ENCODE results near the gene XPR1. TPM values are rescaled to one million over a fixed set of nuclear protein-coding genes. Genes with fewer than 3 reads are reported as not detected.
"Not testable (repeated sequence)": the region's sequence is repeated elsewhere in the genome, so short reads cannot be mapped to it uniquely, and the experiment has no call there.

Gene XPR1
- total RNA-seq, 2 donors from 2014 or later = 18.6 to 18.9 TPM

GRCh38 chr1:180789460-180789859 is 157.6 kb downstream of the XPR1 start:
- peaks cover 19% of the 10 kb centered on the region for H3K4me1 Mint-ChIP-seq
- H3K4me3 Mint-ChIP-seq = no peak overlapping the region
- no peak for ATAC-seq
- peaks cover 10% of the 10 kb centered on the region for H3K36me3 Mint-ChIP-seq (ENCODE audit: low read depth)
- DNase-seq = no peak
- no peaks in the 10 kb centered on the region for H3K9me3 ChIP-seq (ENCODE audit: control insufficient read depth, low read length, poor library complexity, severe bottlenecking)
- H3K27ac Mint-ChIP-seq = no peak overlapping the region
- H3K27me3 Mint-ChIP-seq = no peaks in the 10 kb centered on the region

GRCh38 chr1:180791152-180791551 is 159.3 kb downstream of the XPR1 start:
- H3K36me3 Mint-ChIP-seq (ENCODE audit: low read depth) = peaks cover 12% of the 10 kb centered on the region
- not testable (repeated sequence) for ATAC-seq; H3K27me3 Mint-ChIP-seq; H3K9me3 ChIP-seq (ENCODE audit: control insufficient read depth, low read length, poor library complexity, severe bottlenecking); DNase-seq; H3K4me3 Mint-ChIP-seq; H3K27ac Mint-ChIP-seq
- H3K4me1 Mint-ChIP-seq = peaks cover 21% of the 10 kb centered on the region

GRCh38 chr1:180791806-180792205 is 160.0 kb downstream of the XPR1 start:
- no peaks in the 10 kb centered on the region for H3K9me3 ChIP-seq (ENCODE audit: control insufficient read depth, low read length, poor library complexity, severe bottlenecking)
- no peak for ATAC-seq
- no peak for DNase-seq
- Mint-ChIP-seq H3K4me3 (no peak overlapping the region), H3K36me3 (ENCODE audit: low read depth) (peaks cover 12% of the 10 kb centered on the region), H3K27me3 (no peaks in the 10 kb centered on the region), H3K27ac (peak overlapping the region; percentile 19), H3K4me1 (peaks cover 19% of the 10 kb centered on the region)

- ATAC-seq (no peak), DNase-seq (no peak)
- peaks cover 12% of the 10 kb centered on the region for H3K36me3 Mint-ChIP-seq (ENCODE audit: low read depth)
- peaks cover 17% of the 10 kb centered on the region for H3K4me1 Mint-ChIP-seq
- H3K27ac Mint-ChIP-seq = no peak overlapping the region
- no peak overlapping the region for H3K4me3 Mint-ChIP-seq
- no peaks in the 10 kb centered on the region for H3K9me3 ChIP-seq (ENCODE audit: control insufficient read depth, low read length, poor library complexity, severe bottlenecking)
- H3K27me3 Mint-ChIP-seq = no peaks in the 10 kb centered on the region
Observed at GRCh38 chr1:180793451-180793850, 161.6 kb downstream of the XPR1 start.

GRCh38 chr1:180796897-180797640 is 165.2 kb downstream of the XPR1 start:
- Mint-ChIP-seq H3K4me1 (peaks cover 25% of the 10 kb centered on the region), H3K27me3 (no peaks in the 10 kb centered on the region), H3K27ac (no peak overlapping the region), H3K36me3 (ENCODE audit: low read depth) (peaks cover 6% of the 10 kb centered on the region), H3K4me3 (no peak overlapping the region)
- no peaks in the 10 kb centered on the region for H3K9me3 ChIP-seq (ENCODE audit: control insufficient read depth, low read length, poor library complexity, severe bottlenecking)
- DNase-seq (no peak), ATAC-seq (no peak)

GRCh38 chr1:180800945-180801344 is 169.1 kb downstream of the XPR1 start:
- no peak for ATAC-seq
- peaks cover 2% of the 10 kb centered on the region for H3K36me3 Mint-ChIP-seq (ENCODE audit: low read depth)
- DNase-seq = no peak
- no peaks in the 10 kb centered on the region for H3K9me3 ChIP-seq (ENCODE audit: control insufficient read depth, low read length, poor library complexity, severe bottlenecking)
- no peak overlapping the region for H3K4me3 Mint-ChIP-seq
- H3K4me1 Mint-ChIP-seq = peaks cover 18% of the 10 kb centered on the region
- no peaks in the 10 kb centered on the region for H3K27me3 Mint-ChIP-seq
- no peak overlapping the region for H3K27ac Mint-ChIP-seq

GRCh38 chr1:180802813-180803212 is 171.0 kb downstream of the XPR1 start:
- no peaks in the 10 kb centered on the region for H3K9me3 ChIP-seq (ENCODE audit: control insufficient read depth, low read length, poor library complexity, severe bottlenecking)
- no peak for ATAC-seq
- H3K4me1 Mint-ChIP-seq = peaks cover 18% of the 10 kb centered on the region
- no peaks in the 10 kb centered on the region for H3K27me3 Mint-ChIP-seq
- peaks cover 4% of the 10 kb centered on the region for H3K36me3 Mint-ChIP-seq (ENCODE audit: low read depth)
- DNase-seq = no peak
- no peak overlapping the region for H3K27ac Mint-ChIP-seq
- H3K4me3 Mint-ChIP-seq = no peak overlapping the region

- no peak for ATAC-seq
- Mint-ChIP-seq H3K36me3 (ENCODE audit: low read depth) (peaks cover 8% of the 10 kb centered on the region), H3K27ac (no peak overlapping the region)
Observed at GRCh38 chr1:180805316-180805715, 173.5 kb downstream of the XPR1 start.

GRCh38 chr1:180811298-180811697 is 179.5 kb downstream of the XPR1 start:
- H3K27me3 Mint-ChIP-seq = no peaks in the 10 kb centered on the region
- no peak overlapping the region for H3K27ac Mint-ChIP-seq

More at GRCh38 chr1:180805316-180805715, 173.5 kb downstream of the XPR1 start:
- Mint-ChIP-seq H3K27me3 (no peaks in the 10 kb centered on the region), H3K4me1 (peaks cover 13% of the 10 kb centered on the region), H3K4me3 (no peak overlapping the region)
- no peak for DNase-seq
- no peaks in the 10 kb centered on the region for H3K9me3 ChIP-seq (ENCODE audit: control insufficient read depth, low read length, poor library complexity, severe bottlenecking)

GRCh38 chr1:180811886-180812285 is 180.1 kb downstream of the XPR1 start:
- peaks cover 23% of the 10 kb centered on the region for H3K36me3 Mint-ChIP-seq (ENCODE audit: low read depth)
- H3K27me3 Mint-ChIP-seq = no peaks in the 10 kb centered on the region
- DNase-seq (no peak), ATAC-seq (no peak)
- no peak overlapping the region for H3K27ac Mint-ChIP-seq
- H3K9me3 ChIP-seq (ENCODE audit: control insufficient read depth, low read length, poor library complexity, severe bottlenecking) = no peaks in the 10 kb centered on the region
- H3K4me1 Mint-ChIP-seq = peaks cover 8% of the 10 kb centered on the region
- H3K4me3 Mint-ChIP-seq = no peak overlapping the region

More at GRCh38 chr1:180811298-180811697, 179.5 kb downstream of the XPR1 start:
- no peak for DNase-seq
- ATAC-seq = no peak
- Mint-ChIP-seq H3K4me3 (no peak overlapping the region), H3K36me3 (ENCODE audit: low read depth) (peaks cover 25% of the 10 kb centered on the region), H3K4me1 (peaks cover 8% of the 10 kb centered on the region)
- H3K9me3 ChIP-seq (ENCODE audit: control insufficient read depth, low read length, poor library complexity, severe bottlenecking) = no peaks in the 10 kb centered on the region

GRCh38 chr1:180814258-180814657 is 182.4 kb downstream of the XPR1 start:
- no peak overlapping the region for H3K27ac Mint-ChIP-seq
- peaks cover 8% of the 10 kb centered on the region for H3K4me1 Mint-ChIP-seq
- no peaks in the 10 kb centered on the region for H3K27me3 Mint-ChIP-seq
- no peak overlapping the region for H3K4me3 Mint-ChIP-seq
- peaks cover 19% of the 10 kb centered on the region for H3K36me3 Mint-ChIP-seq (ENCODE audit: low read depth)
- DNase-seq (no peak), ATAC-seq (no peak)
- H3K9me3 ChIP-seq (ENCODE audit: control insufficient read depth, low read length, poor library complexity, severe bottlenecking) = no peaks in the 10 kb centered on the region

- Mint-ChIP-seq H3K4me3 (no peak overlapping the region), H3K27me3 (no peaks in the 10 kb centered on the region), H3K27ac (no peak overlapping the region), H3K36me3 (ENCODE audit: low read depth) (peaks cover 19% of the 10 kb centered on the region), H3K4me1 (peaks cover 8% of the 10 kb centered on the region)
- H3K9me3 ChIP-seq (ENCODE audit: control insufficient read depth, low read length, poor library complexity, severe bottlenecking) = no peaks in the 10 kb centered on the region
- DNase-seq (no peak), ATAC-seq (no peak)
Observed at GRCh38 chr1:180815188-180815587, 183.4 kb downstream of the XPR1 start.

- DNase-seq (no peak), ATAC-seq (no peak)
- no peak overlapping the region for H3K4me3 Mint-ChIP-seq
- H3K4me1 Mint-ChIP-seq = peaks cover 8% of the 10 kb centered on the region
- H3K27me3 Mint-ChIP-seq = no peaks in the 10 kb centered on the region
- H3K9me3 ChIP-seq (ENCODE audit: control insufficient read depth, low read length, poor library complexity, severe bottlenecking) = no peaks in the 10 kb centered on the region
- H3K36me3 Mint-ChIP-seq (ENCODE audit: low read depth) = peaks cover 22% of the 10 kb centered on the region
- H3K27ac Mint-ChIP-seq = no peak overlapping the region
Observed at GRCh38 chr1:180816132-180816531, 184.3 kb downstream of the XPR1 start.

GRCh38 chr1:180821970-180822369 is 190.1 kb downstream of the XPR1 start:
- H3K27ac Mint-ChIP-seq = no peak overlapping the region
- H3K36me3 Mint-ChIP-seq (ENCODE audit: low read depth) = peaks cover 8% of the 10 kb centered on the region
- no peak overlapping the region for H3K4me3 Mint-ChIP-seq
- DNase-seq = no peak
- ATAC-seq = no peak
- no peaks in the 10 kb centered on the region for H3K9me3 ChIP-seq (ENCODE audit: control insufficient read depth, low read length, poor library complexity, severe bottlenecking)
- no peaks in the 10 kb centered on the region for H3K4me1 Mint-ChIP-seq
- H3K27me3 Mint-ChIP-seq = no peaks in the 10 kb centered on the region

All from T-helper 17 cell (primary cell).